Measurements from ENCODE around the gene MT1M. TPM values are rescaled to one million over a fixed set of nuclear protein-coding genes. Genes with fewer than 3 reads are reported as not detected.

The MT1M gene
- total RNA-seq, 2 donors from 2014 or later = 23.2 to 53.6 TPM

DNA sequence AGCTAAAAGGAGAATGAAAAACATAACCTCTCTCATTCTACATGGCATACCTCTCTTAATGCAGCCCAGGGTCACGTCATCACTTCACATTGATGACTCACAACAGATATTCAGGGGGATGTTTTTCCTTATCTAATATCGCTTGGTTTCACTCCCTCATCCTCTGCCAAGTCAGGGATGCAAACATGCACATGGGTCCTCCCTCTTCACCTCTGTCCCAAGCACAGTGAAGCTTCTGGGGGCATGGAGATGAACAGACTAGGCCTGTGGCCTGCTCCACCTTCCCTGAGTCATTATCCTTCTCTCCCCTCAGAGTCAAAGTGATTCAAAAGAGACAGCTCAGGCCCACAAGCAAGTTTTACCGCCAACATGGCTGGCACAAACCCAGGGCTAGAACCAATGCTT is 26.4 kb upstream of the MT1M start:
- Histone ChIP-seq H3K9me3 (no peaks in the 10 kb centered on the region), H3K36me3 (no peaks in the 10 kb centered on the region), H3K4me3 (no peak overlapping the region), H3K4me1 (ENCODE audit: control insufficient read depth in 1 of 2, low read depth in 2 of 2) (peaks cover 26 to 33% of the 10 kb centered on the region in 2 donors), H3K27ac (peak overlapping the region; percentile 92 to 93), H3K27me3 (replicated peaks; ENCODE audit: insufficient read depth) (no peaks in the 10 kb centered on the region)
- ATAC-seq (ENCODE audit: insufficient number of reproducible peaks, low FRiP score, low read depth) (no peak), DNase-seq (ENCODE audit: low spot score) (no peak)
- TF ChIP-seq, protein P1, sequence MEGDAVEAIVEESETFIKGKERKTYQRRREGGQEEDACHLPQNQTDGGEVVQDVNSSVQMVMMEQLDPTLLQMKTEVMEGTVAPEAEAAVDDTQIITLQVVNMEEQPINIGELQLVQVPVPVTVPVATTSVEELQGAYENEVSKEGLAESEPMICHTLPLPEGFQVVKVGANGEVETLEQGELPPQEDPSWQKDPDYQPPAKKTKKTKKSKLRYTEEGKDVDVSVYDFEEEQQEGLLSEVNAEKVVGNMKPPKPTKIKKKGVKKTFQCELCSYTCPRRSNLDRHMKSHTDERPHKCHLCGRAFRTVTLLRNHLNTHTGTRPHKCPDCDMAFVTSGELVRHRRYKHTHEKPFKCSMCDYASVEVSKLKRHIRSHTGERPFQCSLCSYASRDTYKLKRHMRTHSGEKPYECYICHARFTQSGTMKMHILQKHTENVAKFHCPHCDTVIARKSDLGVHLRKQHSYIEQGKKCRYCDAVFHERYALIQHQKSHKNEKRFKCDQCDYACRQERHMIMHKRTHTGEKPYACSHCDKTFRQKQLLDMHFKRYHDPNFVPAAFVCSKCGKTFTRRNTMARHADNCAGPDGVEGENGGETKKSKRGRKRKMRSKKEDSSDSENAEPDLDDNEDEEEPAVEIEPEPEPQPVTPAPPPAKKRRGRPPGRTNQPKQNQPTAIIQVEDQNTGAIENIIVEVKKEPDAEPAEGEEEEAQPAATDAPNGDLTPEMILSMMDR (IDR thresholded peaks at IDR 0.05) = no peak

DNA sequence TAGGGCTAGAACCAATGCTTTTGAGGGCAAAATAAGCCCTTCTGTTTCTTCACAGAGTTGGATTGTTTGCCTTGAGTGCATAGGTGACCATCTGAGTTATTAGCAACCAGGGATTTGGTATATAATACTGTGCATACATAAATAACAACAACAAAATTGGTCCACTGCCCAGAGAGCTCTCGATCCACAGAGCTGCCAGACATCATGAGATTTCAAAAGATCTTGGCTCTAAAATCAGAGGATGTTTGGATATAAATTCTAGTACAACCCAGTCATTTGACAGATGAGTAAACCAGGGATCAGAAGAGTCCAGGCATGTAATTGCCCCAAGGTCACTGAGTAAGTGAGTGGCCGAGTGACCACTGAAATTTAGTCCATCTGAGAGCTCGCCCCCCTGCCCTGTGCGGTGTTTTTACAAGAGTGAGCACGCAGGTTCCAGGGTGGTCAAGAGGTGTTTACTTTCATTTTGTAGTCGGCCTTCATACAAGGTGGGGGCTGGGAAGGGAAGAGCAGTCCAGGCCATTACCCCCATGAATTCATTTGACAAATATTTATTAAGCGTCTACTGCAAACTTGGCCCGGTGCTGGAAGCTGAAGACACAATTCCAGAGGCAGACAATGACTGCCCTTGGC is 25.9 kb upstream of the MT1M start:
- H3K4me1 ChIP-seq (ENCODE audit: control insufficient read depth in 1 of 2, low read depth in 2 of 2) = peaks cover 29 to 38% of the 10 kb centered on the region in 2 donors
- DNase-seq (ENCODE audit: low spot score) (no peak), ATAC-seq (ENCODE audit: insufficient number of reproducible peaks, low FRiP score, low read depth) (no peak)
- no peaks in the 10 kb centered on the region for H3K27me3 ChIP-seq (replicated peaks; ENCODE audit: insufficient read depth)
- H3K36me3 ChIP-seq = no peaks in the 10 kb centered on the region
- TF ChIP-seq, protein P1 (IDR thresholded peaks at IDR 0.05) = no peak
- peak overlapping the region; percentile 4 for H3K4me3 ChIP-seq
- peak overlapping the region; percentile 92 to 93 for H3K27ac ChIP-seq
- H3K9me3 ChIP-seq = no peaks in the 10 kb centered on the region

DNA sequence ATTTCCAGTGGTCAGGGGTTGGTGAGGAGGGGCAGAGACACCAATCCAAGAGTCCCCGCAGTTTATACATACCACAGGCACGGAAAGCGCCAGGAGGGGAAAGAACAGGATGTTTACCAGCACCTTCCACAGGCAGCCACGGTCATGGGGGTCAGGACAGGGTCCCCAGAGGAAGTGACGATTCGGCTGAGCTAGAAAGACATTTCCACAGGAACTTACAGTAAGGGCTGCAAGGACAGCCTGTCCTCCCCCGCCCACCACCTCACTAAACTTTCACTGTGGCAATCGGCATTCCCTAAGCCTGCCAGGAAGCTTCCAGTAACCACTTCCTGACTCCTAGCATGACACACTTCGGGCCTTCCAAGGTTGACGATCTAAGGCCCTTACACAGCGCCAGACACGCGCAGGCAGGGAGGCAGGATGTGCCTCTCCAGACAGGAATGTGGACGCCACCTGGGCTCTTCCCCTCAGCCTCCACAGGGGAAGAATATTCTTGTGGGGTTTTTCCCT is 25.3 kb upstream of the MT1M start:
- no peak for ATAC-seq (ENCODE audit: insufficient number of reproducible peaks, low FRiP score, low read depth)
- peak; percentile 77 for DNase-seq (ENCODE audit: low spot score)
- Histone ChIP-seq H3K36me3 (no peaks in the 10 kb centered on the region), H3K27ac (peak overlapping the region; percentile 92 to 93), H3K4me1 (ENCODE audit: control insufficient read depth in 1 of 2, low read depth in 2 of 2) (peaks cover 29 to 44% of the 10 kb centered on the region in 2 donors), H3K4me3 (peak overlapping the region; percentile 4), H3K27me3 (replicated peaks; ENCODE audit: insufficient read depth) (no peaks in the 10 kb centered on the region), H3K9me3 (no peaks in the 10 kb centered on the region)
- TF ChIP-seq, protein P1 (IDR thresholded peaks at IDR 0.05) = no peak

DNA sequence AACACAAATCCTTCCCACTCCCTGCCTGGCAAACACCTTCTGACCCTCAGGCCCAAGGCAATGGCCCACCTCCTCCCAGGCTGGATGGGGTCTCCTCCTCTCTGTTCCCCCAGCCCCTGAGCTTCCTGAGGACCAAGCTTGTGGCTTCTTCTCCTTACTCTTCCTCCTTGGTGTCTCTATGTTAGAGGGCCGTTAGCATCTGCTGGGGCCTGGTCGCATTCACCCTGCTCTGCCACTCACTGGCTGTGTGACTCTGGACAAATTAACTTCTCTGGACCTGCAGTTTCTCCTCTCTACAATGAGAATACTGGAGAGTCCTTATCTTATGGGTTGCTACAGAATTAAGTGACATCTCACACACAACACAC is 24.8 kb upstream of the MT1M start:
- H3K9me3 ChIP-seq = no peaks in the 10 kb centered on the region
- TF ChIP-seq, protein P1 (IDR thresholded peaks at IDR 0.05) = no peak
- peak overlapping the region; percentile 91 for H3K4me3 ChIP-seq
- no peaks in the 10 kb centered on the region for H3K36me3 ChIP-seq
- H3K4me1 ChIP-seq (ENCODE audit: control insufficient read depth in 1 of 2, low read depth in 2 of 2) = peaks cover 29 to 47% of the 10 kb centered on the region in 2 donors
- no peak for ATAC-seq (ENCODE audit: insufficient number of reproducible peaks, low FRiP score, low read depth)
- H3K27ac ChIP-seq = peak overlapping the region; percentile 92 to 93
- no peak for DNase-seq (ENCODE audit: low spot score)
- no peaks in the 10 kb centered on the region for H3K27me3 ChIP-seq (replicated peaks; ENCODE audit: insufficient read depth)

DNA sequence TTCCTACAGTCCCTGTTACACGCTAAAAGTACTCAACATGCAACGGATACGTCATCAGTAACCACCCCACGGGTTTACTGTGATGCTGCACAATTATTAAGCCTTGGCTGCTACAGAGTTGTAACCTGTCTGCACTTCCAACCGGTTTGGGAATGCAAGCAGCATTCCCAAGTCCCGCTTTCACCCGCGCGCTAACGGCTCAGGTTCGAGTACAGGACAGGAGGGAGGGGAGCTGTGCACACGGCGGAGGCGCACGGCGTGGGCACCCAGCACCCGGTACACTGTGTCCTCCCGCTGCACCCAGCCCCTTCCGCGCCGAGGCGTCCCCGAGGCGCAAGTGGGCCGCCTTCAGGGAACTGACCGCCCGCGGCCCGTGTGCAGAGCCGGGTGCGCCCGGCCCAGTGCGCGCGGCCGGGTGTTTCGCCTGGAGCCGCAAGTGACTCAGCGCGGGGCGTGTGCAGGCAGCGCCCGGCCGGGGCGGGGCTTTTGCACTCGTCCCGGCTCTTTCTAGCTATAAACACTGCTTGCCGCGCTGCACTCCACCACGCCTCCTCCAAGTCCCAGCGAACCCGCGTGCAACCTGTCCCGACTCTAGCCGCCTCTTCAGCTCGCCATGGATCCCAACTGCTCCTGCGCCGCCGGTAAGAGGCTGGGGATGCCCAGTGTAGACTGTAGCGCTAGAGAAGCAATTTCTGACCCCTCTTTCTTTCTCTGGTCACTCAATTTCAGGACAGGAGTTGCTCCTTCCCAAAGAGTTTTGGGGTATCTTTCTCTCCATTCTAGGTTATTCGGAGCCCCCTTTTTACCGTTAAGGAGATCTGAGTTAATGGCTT is 24.2 kb upstream of the MT1M start, which contains the start of gene MT2A:
MT2A (plus strand) TSS at position 542 of the 833 bp plus-strand sequence; CDS start at position 614, 72 bp downstream.
- TF ChIP-seq, protein P1 (IDR thresholded peaks at IDR 0.05) = no peak
- peak within 1 kb of the TSS; percentile 91 for H3K4me3 ChIP-seq
- H3K9me3 ChIP-seq = no peaks in the 10 kb centered on the region
- no peaks in the 10 kb centered on the region for H3K27me3 ChIP-seq (replicated peaks; ENCODE audit: insufficient read depth)
- peak; percentile 46 for ATAC-seq (ENCODE audit: insufficient number of reproducible peaks, low FRiP score, low read depth)
- no peaks in the 10 kb centered on the region for H3K36me3 ChIP-seq
- H3K4me1 ChIP-seq (ENCODE audit: control insufficient read depth in 1 of 2, low read depth in 2 of 2) = peaks cover 29 to 47% of the 10 kb centered on the region in 2 donors
- DNase-seq (ENCODE audit: low spot score) = peak; percentile 89
- peak within 1 kb of the TSS; percentile 92 to 93 for H3K27ac ChIP-seq
